Erythroblast (primary cell): ENCODE measurements around the gene MAN2A1.

Source experiments
- GATA1 ChIP-seq: IDR thresholded peaks from 2 replicates; pipeline ENCODE4 v1.6.1; 2011; ENCODE audit warnings: low read depth, mild to moderate bottlenecking, control low read depth, low read length, moderate library complexity
- POLR2A ChIP-seq: IDR thresholded peaks from 2 replicates; pipeline ENCODE4 v1.6.1; 2011; ENCODE audit warnings: mild to moderate bottlenecking, low read length

DNA sequence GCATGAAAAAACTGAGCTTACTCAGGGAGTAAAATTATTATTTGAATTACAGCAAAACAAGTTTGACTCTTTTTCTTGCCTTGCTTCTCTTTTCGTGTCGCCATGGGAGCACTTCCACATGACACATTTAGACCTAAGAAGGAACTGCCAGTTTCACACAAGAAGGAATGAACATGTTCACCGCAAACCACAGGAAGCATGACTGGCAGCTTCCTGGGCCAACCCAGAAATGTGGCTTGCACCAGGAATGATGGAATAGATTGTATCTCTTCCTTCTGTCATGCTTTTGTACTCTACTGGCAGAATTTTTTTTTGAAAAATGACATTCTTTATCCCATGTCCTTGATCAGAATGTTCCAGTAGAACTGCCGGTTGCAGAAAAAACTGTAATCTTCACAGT, 32.9 kb upstream of the MAN2A1 start:
- TF ChIP-seq POLR2A (no peak), GATA1 (no peak)
